Kidney glomerular epithelial cell (primary cell): ENCODE results near the gene NRXN3.

Experiments
- DNase-seq: peaks from one replicate; lab custom pipeline; 2025; lab: John Stamatoyannopoulos, UW

Gene NRXN3

GRCh38 chr14:79542121-79542520, 1371.9 kb downstream of the NRXN3 start:
- DNase-seq, result no peak

GRCh38 chr14:79543348-79543747, 1373.2 kb downstream of the NRXN3 start:
- no peak for DNase-seq

- no peak for DNase-seq
These were observed 1374.0 kb downstream of the NRXN3 start for GRCh38 chr14:79543967-79544697.

GRCh38 chr14:79544698-79545070, 1374.5 kb downstream of the NRXN3 start:
- peak; percentile 25 for DNase-seq

GRCh38 chr14:79548836-79549235, 1378.7 kb downstream of the NRXN3 start:
- DNase-seq, result no peak

- DNase-seq, result no peak
These were observed 1379.3 kb downstream of the NRXN3 start for GRCh38 chr14:79549515-79549914.

GRCh38 chr14:79551523-79551922, 1381.3 kb downstream of the NRXN3 start:
- DNase-seq, result no peak

- no peak for DNase-seq
These were observed 1382.6 kb downstream of the NRXN3 start for GRCh38 chr14:79552778-79553177.

- DNase-seq, result no peak
These were observed 1384.6 kb downstream of the NRXN3 start for GRCh38 chr14:79554816-79555215.

- no peak for DNase-seq
These were observed 1385.3 kb downstream of the NRXN3 start for GRCh38 chr14:79555429-79555828.

GRCh38 chr14:79557309-79557708, 1387.1 kb downstream of the NRXN3 start:
- DNase-seq, result no peak

GRCh38 chr14:79562185-79562584, 1392.0 kb downstream of the NRXN3 start:
- DNase-seq, result no peak

- DNase-seq, result peak; percentile 80
These were observed 1394.2 kb downstream of the NRXN3 start for GRCh38 chr14:79564371-79564770.

- no peak for DNase-seq
These were observed 1397.1 kb downstream of the NRXN3 start for GRCh38 chr14:79567306-79567705.

- no peak for DNase-seq
These were observed 1398.4 kb downstream of the NRXN3 start for GRCh38 chr14:79568594-79568993.

GRCh38 chr14:79569072-79569471, 1398.9 kb downstream of the NRXN3 start:
- no peak for DNase-seq

- no peak for DNase-seq
These were observed 1400.5 kb downstream of the NRXN3 start for GRCh38 chr14:79570648-79571047.

GRCh38 chr14:79571366-79571765, 1401.2 kb downstream of the NRXN3 start:
- DNase-seq, result no peak

GRCh38 chr14:79573486-79573885, 1403.3 kb downstream of the NRXN3 start:
- DNase-seq, result no peak

- DNase-seq, result no peak
These were observed 1404.9 kb downstream of the NRXN3 start for GRCh38 chr14:79575032-79575431.

GRCh38 chr14:79576424-79576823, 1406.3 kb downstream of the NRXN3 start:
- DNase-seq, result no peak

GRCh38 chr14:79578470-79578869, 1408.3 kb downstream of the NRXN3 start:
- no peak for DNase-seq

- no peak for DNase-seq
These were observed 1410.2 kb downstream of the NRXN3 start for GRCh38 chr14:79580414-79580813.

- no peak for DNase-seq
These were observed 1410.7 kb downstream of the NRXN3 start for GRCh38 chr14:79580906-79581305.
